HG02970 (cell line): ENCODE results near the gene GOLGA8N.

ENCODE experiments used
- ATAC-seq: cut with Tn5 transposase; IDR thresholded peaks from one replicate; pipeline ENCODE4 v1.9.1; 2021; ENCODE audit warnings: mild to moderate bottlenecking, moderate library complexity, moderate number of reproducible peaks; ENCODE audit not compliant: unreplicated experiment, low FRiP score

The GOLGA8N gene

GRCh38 chr15:32649342-32649741 lies 56.1 kb downstream of the GOLGA8N start:
- no peak for ATAC-seq

- ATAC-seq, result no peak
These were observed 58.1 kb downstream of the GOLGA8N start for GRCh38 chr15:32651229-32651837.

GRCh38 chr15:32652178-32652577 lies 58.9 kb downstream of the GOLGA8N start:
- no peak for ATAC-seq

- no peak for ATAC-seq
These were observed 62.8 kb downstream of the GOLGA8N start for GRCh38 chr15:32656091-32656490.

GRCh38 chr15:32656496-32656895 lies 63.2 kb downstream of the GOLGA8N start:
- no peak for ATAC-seq
